Hepatocyte (in vitro differentiated cells): ENCODE results near the gene GRID2.

Experiments used
- EZH2 ChIP-seq: fragments of 200-600 bp; sonication (generic); IDR thresholded peaks from 2 replicates; pipeline ENCODE4 v1.6.1; 2016; ENCODE audit warnings: antibody characterized with exemption, mild to moderate bottlenecking, borderline replicate concordance
- TF ChIP-seq, protein P1 (sequence below): fragments of 200-600 bp; sonication (generic); IDR thresholded peaks from 2 replicates; pipeline ENCODE4 v1.5.1; 2016; ENCODE audit warnings: antibody characterized with exemption, mild to moderate bottlenecking; ENCODE audit not compliant: poor library complexity

DNA sequence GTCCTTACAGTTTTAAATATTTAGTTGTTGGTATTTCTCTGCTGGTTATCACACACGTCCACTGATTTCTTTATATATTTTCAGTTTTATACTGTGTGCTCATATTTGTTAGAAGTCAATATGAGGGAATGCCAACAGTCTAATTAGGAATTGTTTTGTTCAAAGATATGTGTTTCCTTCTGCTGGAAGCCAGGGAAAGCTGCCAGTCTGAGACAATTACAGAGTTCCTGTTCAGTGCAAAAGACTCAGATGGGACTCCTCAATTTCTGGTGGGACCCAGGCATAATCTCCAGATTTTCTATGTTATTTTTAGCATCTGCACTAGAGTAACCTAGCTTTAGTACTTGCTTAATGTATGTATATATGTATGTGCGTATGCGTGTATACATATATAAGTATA is 486.0 kb downstream of the GRID2 start:
- TF ChIP-seq, protein P1, sequence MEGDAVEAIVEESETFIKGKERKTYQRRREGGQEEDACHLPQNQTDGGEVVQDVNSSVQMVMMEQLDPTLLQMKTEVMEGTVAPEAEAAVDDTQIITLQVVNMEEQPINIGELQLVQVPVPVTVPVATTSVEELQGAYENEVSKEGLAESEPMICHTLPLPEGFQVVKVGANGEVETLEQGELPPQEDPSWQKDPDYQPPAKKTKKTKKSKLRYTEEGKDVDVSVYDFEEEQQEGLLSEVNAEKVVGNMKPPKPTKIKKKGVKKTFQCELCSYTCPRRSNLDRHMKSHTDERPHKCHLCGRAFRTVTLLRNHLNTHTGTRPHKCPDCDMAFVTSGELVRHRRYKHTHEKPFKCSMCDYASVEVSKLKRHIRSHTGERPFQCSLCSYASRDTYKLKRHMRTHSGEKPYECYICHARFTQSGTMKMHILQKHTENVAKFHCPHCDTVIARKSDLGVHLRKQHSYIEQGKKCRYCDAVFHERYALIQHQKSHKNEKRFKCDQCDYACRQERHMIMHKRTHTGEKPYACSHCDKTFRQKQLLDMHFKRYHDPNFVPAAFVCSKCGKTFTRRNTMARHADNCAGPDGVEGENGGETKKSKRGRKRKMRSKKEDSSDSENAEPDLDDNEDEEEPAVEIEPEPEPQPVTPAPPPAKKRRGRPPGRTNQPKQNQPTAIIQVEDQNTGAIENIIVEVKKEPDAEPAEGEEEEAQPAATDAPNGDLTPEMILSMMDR = no peak
- no peak for TF ChIP-seq EZH2
